A549 (cell line): ENCODE measurements around the gene PROX1. TPM values are rescaled to one million over a fixed set of nuclear protein-coding genes. Genes with fewer than 3 reads are reported as not detected.

Source experiments
- ATAC-seq, 2 experiments: fragments of 200-7000 bp in 1 of 2; fragments of >200 bp in 1 of 2; cut with Nextera tagmentation in 1 of 2; cut with Tn5 transposase in 1 of 2; 3 replicates each; pipeline versions ENCODE4 v1.8.0 to v1.9.1; 2018 to 2020; ENCODE audit warnings: mild to moderate bottlenecking in 1 of 2, moderate library complexity in 1 of 2
- CTCF ChIA-PET: fragments of 300-600 bp; sonication (Branson Sonifier 250); formaldehyde crosslinking; extraction: SDS; loops from one replicate; lab custom pipeline; 2021; ENCODE audit warnings: antibody characterized with exemption, inconsistent platforms; lab: Yijun Ruan, JAX
- POLR2A ChIA-PET: fragments of 350-600 bp; formaldehyde crosslinking; extraction: SDS; loops from one replicate; lab custom pipeline; 2021; ENCODE audit warnings: antibody characterized with exemption, inconsistent platforms; lab: Yijun Ruan, JAX
- DNase-seq, 2 experiments: peaks; one replicate each; pipeline versions ENCODE4 v3.0.0 to v3.0.0-alpha.2; 2011 to 2016; ENCODE audit warnings: low read depth in 1 of 2, low spot score in 1 of 2
- FAIRE-seq: peaks from 2 replicates; lab custom pipeline; 2011; peaks lifted over from hg19 to GRCh38; lab: Jason Lieb, UNC
- H3K27ac ChIP-seq, 2 experiments: fragments of >200 bp; sonication (Bioruptor Twin); formaldehyde crosslinking; 3 replicates each; pipeline ENCODE4 v1.5.1; 2016 to 2017
- H3K4me1 ChIP-seq: fragments of >200 bp; sonication (Bioruptor Twin); formaldehyde crosslinking; 3 replicates; pipeline ENCODE4 v1.6.1; 2016
- H3K4me2 ChIP-seq: fragments of >200 bp; sonication (Bioruptor Twin); formaldehyde crosslinking; 3 replicates; pipeline ENCODE4 v1.6.1; 2016
- H3K4me3 ChIP-seq: fragments of >200 bp; sonication (Bioruptor Twin); formaldehyde crosslinking; 3 replicates; pipeline ENCODE4 v1.5.1; 2016
- H3K9me3 ChIP-seq: fragments of >200 bp; sonication (Bioruptor Twin); formaldehyde crosslinking; 3 replicates; pipeline ENCODE4 v1.6.1; 2016
- CBX2 ChIP-seq: fragments of 200-600 bp; sonication (generic); IDR thresholded peaks from 2 replicates; pipeline ENCODE4 v1.6.1; 2016; ENCODE audit warnings: low read depth, mild to moderate bottlenecking, borderline replicate concordance
- CHD4 ChIP-seq: fragments of 200-600 bp; sonication (generic); IDR thresholded peaks from 2 replicates; pipeline ENCODE4 v1.6.1; 2016; ENCODE audit warnings: antibody characterized with exemption, mild to moderate bottlenecking, borderline replicate concordance
- ESRRA ChIP-seq: fragments of 150-350 bp; IDR thresholded peaks from 2 replicates; pipeline ENCODE4 v1.6.1; 2014; ENCODE audit warnings: mild to moderate bottlenecking, low read length, borderline replicate concordance
- GATA3 ChIP-seq: IDR thresholded peaks from 2 replicates; pipeline ENCODE4 v1.6.1; 2012; ENCODE audit warnings: borderline replicate concordance
- HDAC2 ChIP-seq: fragments of 200-600 bp; sonication (generic); IDR thresholded peaks from 2 replicates; pipeline ENCODE4 v1.6.1; 2016
- HOXA7 ChIP-seq: fragments of 250-450 bp; sonication (Bioruptor Pico); IDR thresholded peaks from 2 replicates; pipeline ENCODE4 v1.5.0; 2020; ENCODE audit warnings: mild to moderate bottlenecking, moderate library complexity
- MAFK ChIP-seq: fragments of 450-650 bp; IDR thresholded peaks from 2 replicates; pipeline ENCODE4 v1.6.1; 2014; ENCODE audit not compliant: partially characterized antibody
- MAZ ChIP-seq: fragments of 150-350 bp; IDR thresholded peaks from 2 replicates; pipeline ENCODE4 v1.6.1; 2014; ENCODE audit warnings: antibody characterized with exemption, low read depth, low read length, borderline replicate concordance
- NFE2L2 ChIP-seq: fragments of 150-350 bp; conservative IDR thresholded peaks from 2 replicates; pipeline ENCODE4 v1.6.1; 2014; ENCODE audit warnings: low read length
- PHF8 ChIP-seq: fragments of 200-600 bp; sonication (generic); IDR thresholded peaks from 2 replicates; pipeline ENCODE4 v1.6.1; 2016; ENCODE audit warnings: low read depth, mild to moderate bottlenecking, antibody characterized with exemption, moderate library complexity, borderline replicate concordance
- POLR2A ChIP-seq: IDR thresholded peaks from 2 replicates; pipeline ENCODE4 v1.6.1; 2012; ENCODE audit warnings: mild to moderate bottlenecking, low read length
- RARB ChIP-seq: fragments of 250-450 bp; sonication (Bioruptor Pico); IDR thresholded peaks from 2 replicates; pipeline ENCODE4 v1.8.0; 2021; ENCODE audit warnings: mild to moderate bottlenecking, moderate library complexity
- SREBF2 ChIP-seq: fragments of 450-650 bp; IDR thresholded peaks from 2 replicates; pipeline ENCODE4 v1.6.1; 2014; ENCODE audit warnings: mild to moderate bottlenecking, moderate library complexity
- ZC3H11A ChIP-seq: fragments of 450-650 bp; IDR thresholded peaks from 2 replicates; pipeline ENCODE4 v1.6.1; 2014; ENCODE audit warnings: antibody characterized with exemption, mild to moderate bottlenecking
- ZFP36 ChIP-seq: fragments of 450-650 bp; IDR thresholded peaks from 2 replicates; pipeline ENCODE4 v1.6.1; 2014; ENCODE audit warnings: borderline replicate concordance; ENCODE audit not compliant: partially characterized antibody
- ZSCAN20 ChIP-seq: fragments of 250-450 bp; sonication (Bioruptor Pico); IDR thresholded peaks from 2 replicates; pipeline ENCODE4 v1.8.0; 2022; ENCODE audit warnings: mild to moderate bottlenecking, moderate library complexity
- WGBS: methylation state at CpG from one replicate; pipeline ENCODE4 v1.1.6; 2017; ENCODE audit errors: missing lambda C conversion rate; 5-methylcytosine and 5-hydroxymethylcytosine counted together
- polyA plus RNA-seq, 4 experiments: library from polyadenylated mRNA; depleted of rRNA in 3 of 4; stranded (reverse); fragments of >200 nt; fragmentation: RNase III in 1 of 4; extraction: RNeasy Plus Mini Kit Qiagen cat#74134 plus additional on column Dnase treatment in 1 of 4; gene quantifications; 2 replicates in 3 of 4; 3 replicates in 1 of 4; pipeline ENCODE4 v1.2.3, GENCODE V29; 2011 to 2017
- TF ChIP-seq, protein P1 (sequence below): fragments of 450-650 bp; IDR thresholded peaks from 2 replicates; pipeline ENCODE4 v1.6.1; 2014; ENCODE audit warnings: antibody characterized with exemption
- TF ChIP-seq, protein P2 (sequence below): fragments of >200 bp; sonication (Bioruptor Twin); formaldehyde crosslinking; IDR thresholded peaks from 2 replicates; pipeline ENCODE4 v1.6.1; 2016
- TF ChIP-seq, protein P3 (sequence below): fragments of 250-450 bp; sonication (Bioruptor Pico); IDR thresholded peaks from 2 replicates; pipeline ENCODE4 v1.5.0; 2021; ENCODE audit warnings: mild to moderate bottlenecking, moderate library complexity, borderline replicate concordance
- TF ChIP-seq, protein P4 (sequence below): fragments of >200 bp; sonication (Bioruptor Twin); formaldehyde crosslinking; IDR thresholded peaks from 3 replicates; pipeline ENCODE4 v1.6.1; 2016
- TF ChIP-seq, protein P5 (sequence below): fragments of 200-600 bp; sonication (generic); IDR thresholded peaks from 2 replicates; pipeline ENCODE4 v1.6.1; 2016; ENCODE audit warnings: antibody characterized with exemption, mild to moderate bottlenecking, moderate library complexity

Gene PROX1
- polyA plus RNA-seq, 2 of the 4 experiments (the other 2 are of a cell fraction), result 0.01 to 0.06 TPM

DNA sequence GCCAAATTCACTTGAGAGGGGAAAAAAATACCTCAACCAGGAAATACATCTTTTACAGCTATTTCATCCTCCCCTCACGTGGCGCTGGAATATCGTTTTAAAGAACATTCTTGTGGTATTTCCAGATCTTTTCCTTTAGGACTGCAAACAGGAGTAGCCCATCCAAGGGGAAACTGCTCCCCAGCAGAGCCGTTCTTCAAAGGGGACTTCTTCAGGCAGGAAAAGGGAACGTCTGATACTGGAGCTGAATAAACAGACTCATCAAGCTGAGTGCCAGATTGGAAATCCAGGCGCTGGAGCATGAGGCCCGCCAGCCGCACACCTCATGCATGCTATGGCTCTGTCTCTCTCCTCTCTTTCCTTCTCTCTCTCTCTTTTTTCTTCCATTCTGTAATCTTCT, 34.0 kb upstream of the PROX1 start:
- no peak overlapping the region for H3K4me2 ChIP-seq
- no peaks in the 10 kb centered on the region for H3K4me1 ChIP-seq
- no peak overlapping the region for H3K27ac ChIP-seq
- no peak for DNase-seq
- 40% methylated on average over 8 of the region's 8 CpGs for WGBS
- TF ChIP-seq RARB (CRISPR knock-in tag) (no peak), PHF8 (no peak), SREBF2 (no peak), HDAC2 (no peak), NFE2L2 (no peak), ESRRA (no peak), MAZ (no peak), POLR2A (no peak), CHD4 (no peak), ZSCAN20 (CRISPR knock-in tag) (no peak), ZFP36 (no peak), GATA3 (no peak), ZC3H11A (no peak)
- TF ChIP-seq, protein P1, sequence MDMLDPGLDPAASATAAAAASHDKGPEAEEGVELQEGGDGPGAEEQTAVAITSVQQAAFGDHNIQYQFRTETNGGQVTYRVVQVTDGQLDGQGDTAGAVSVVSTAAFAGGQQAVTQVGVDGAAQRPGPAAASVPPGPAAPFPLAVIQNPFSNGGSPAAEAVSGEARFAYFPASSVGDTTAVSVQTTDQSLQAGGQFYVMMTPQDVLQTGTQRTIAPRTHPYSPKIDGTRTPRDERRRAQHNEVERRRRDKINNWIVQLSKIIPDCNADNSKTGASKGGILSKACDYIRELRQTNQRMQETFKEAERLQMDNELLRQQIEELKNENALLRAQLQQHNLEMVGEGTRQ, result no peak
- TF ChIP-seq, protein P2, sequence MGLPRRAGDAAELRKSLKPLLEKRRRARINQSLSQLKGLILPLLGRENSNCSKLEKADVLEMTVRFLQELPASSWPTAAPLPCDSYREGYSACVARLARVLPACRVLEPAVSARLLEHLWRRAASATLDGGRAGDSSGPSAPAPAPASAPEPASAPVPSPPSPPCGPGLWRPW, result no peak
- TF ChIP-seq, protein P3, sequence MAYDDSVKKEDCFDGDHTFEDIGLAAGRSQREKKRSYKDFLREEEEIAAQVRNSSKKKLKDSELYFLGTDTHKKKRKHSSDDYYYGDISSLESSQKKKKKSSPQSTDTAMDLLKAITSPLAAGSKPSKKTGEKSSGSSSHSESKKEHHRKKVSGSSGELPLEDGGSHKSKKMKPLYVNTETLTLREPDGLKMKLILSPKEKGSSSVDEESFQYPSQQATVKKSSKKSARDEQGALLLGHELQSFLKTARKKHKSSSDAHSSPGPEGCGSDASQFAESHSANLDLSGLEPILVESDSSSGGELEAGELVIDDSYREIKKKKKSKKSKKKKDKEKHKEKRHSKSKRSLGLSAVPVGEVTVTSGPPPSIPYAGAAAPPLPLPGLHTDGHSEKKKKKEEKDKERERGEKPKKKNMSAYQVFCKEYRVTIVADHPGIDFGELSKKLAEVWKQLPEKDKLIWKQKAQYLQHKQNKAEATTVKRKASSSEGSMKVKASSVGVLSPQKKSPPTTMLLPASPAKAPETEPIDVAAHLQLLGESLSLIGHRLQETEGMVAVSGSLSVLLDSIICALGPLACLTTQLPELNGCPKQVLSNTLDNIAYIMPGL (CRISPR knock-in tag), result no peak
- TF ChIP-seq, protein P4, sequence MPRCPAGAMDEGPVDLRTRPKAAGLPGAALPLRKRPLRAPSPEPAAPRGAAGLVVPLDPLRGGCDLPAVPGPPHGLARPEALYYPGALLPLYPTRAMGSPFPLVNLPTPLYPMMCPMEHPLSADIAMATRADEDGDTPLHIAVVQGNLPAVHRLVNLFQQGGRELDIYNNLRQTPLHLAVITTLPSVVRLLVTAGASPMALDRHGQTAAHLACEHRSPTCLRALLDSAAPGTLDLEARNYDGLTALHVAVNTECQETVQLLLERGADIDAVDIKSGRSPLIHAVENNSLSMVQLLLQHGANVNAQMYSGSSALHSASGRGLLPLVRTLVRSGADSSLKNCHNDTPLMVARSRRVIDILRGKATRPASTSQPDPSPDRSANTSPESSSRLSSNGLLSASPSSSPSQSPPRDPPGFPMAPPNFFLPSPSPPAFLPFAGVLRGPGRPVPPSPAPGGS, result no peak
- TF ChIP-seq, protein P5, sequence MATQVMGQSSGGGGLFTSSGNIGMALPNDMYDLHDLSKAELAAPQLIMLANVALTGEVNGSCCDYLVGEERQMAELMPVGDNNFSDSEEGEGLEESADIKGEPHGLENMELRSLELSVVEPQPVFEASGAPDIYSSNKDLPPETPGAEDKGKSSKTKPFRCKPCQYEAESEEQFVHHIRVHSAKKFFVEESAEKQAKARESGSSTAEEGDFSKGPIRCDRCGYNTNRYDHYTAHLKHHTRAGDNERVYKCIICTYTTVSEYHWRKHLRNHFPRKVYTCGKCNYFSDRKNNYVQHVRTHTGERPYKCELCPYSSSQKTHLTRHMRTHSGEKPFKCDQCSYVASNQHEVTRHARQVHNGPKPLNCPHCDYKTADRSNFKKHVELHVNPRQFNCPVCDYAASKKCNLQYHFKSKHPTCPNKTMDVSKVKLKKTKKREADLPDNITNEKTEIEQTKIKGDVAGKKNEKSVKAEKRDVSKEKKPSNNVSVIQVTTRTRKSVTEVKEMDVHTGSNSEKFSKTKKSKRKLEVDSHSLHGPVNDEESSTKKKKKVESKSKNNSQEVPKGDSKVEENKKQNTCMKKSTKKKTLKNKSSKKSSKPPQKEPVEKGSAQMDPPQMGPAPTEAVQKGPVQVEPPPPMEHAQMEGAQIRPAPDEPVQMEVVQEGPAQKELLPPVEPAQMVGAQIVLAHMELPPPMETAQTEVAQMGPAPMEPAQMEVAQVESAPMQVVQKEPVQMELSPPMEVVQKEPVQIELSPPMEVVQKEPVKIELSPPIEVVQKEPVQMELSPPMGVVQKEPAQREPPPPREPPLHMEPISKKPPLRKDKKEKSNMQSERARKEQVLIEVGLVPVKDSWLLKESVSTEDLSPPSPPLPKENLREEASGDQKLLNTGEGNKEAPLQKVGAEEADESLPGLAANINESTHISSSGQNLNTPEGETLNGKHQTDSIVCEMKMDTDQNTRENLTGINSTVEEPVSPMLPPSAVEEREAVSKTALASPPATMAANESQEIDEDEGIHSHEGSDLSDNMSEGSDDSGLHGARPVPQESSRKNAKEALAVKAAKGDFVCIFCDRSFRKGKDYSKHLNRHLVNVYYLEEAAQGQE, result no peak
- TF ChIP-seq, all 56 proteins: peak for 0
- FAIRE-seq (no peak), ATAC-seq (no peak)
- ChIA-PET POLR2A (no interaction called here), CTCF (interaction anchor here (0.7 to 1.2 kb wide), 2 partner anchors 11 to 68 kb away, joined by 3 read pairs; no protein-coding TSS in a partner anchor)
- Histone ChIP-seq H3K4me3 (no peak overlapping the region), H3K9me3 (no peaks in the 10 kb centered on the region)

DNA sequence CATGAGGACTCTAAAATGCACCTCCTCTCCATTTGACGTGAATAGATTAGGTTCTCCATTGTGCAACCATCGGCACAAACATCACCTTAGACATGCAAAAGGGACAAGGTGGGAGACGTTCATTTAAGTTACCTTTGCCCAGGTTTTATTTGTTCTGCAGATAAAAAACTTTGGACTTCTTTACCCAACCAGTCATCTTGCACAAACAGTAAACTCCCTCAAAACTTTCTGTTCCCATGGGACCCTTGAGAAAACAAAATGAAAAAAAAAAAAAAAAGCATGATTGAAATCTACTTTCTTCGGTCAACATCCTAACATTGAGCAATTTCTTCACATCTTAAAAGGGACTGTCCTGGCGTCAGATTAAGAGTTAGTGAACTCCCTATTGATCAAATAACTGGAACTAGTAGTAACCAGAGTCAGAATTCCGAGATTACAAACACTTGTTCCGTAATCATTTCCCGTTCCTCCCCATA, 31.4 kb upstream of the PROX1 start:
- POLR2A ChIA-PET, result no interaction called here
- TF ChIP-seq MAFK, result no peak
- no peak for TF ChIP-seq CBX2
- TF ChIP-seq, protein P4, result no peak
- TF ChIP-seq HOXA7 (CRISPR knock-in tag), result no peak
- TF ChIP-seq, all 56 proteins: peak for 0
- DNase-seq (no peak), ATAC-seq (no peak), FAIRE-seq (no peak)
- Histone ChIP-seq H3K4me3 (no peak overlapping the region), H3K27ac (no peak overlapping the region), H3K4me1 (no peaks in the 10 kb centered on the region), H3K4me2 (no peak overlapping the region), H3K9me3 (no peaks in the 10 kb centered on the region)
- 20% methylated on average over 8 of the region's 8 CpGs for WGBS
- CTCF ChIA-PET, result no interaction called here
